Parathyroid adenoma (tissue), 2 donors: ENCODE measurements around the gene TNPO2.

Source experiments
- H2AFZ ChIP-seq: fragments of 300-600 bp; sonication (generic); one replicate; pipeline ENCODE4 v1.7.0; 2017; ENCODE audit warnings: antibody characterized with exemption, mild to moderate bottlenecking
- H3K27ac ChIP-seq: fragments of 300-600 bp; sonication (generic); one replicate; pipeline ENCODE4 v1.7.0; 2017
- H3K27me3 ChIP-seq: fragments of 300-600 bp; sonication (generic); one replicate; pipeline ENCODE4 v1.7.0; 2017; ENCODE audit warnings: low read length; ENCODE audit not compliant: control insufficient read depth, insufficient read depth
- H3K36me3 ChIP-seq: fragments of 300-600 bp; sonication (generic); one replicate; pipeline ENCODE4 v1.7.0; 2017; ENCODE audit warnings: low read length; ENCODE audit not compliant: control insufficient read depth, insufficient read depth
- H3K4me1 ChIP-seq: fragments of 300-600 bp; sonication (generic); one replicate; pipeline ENCODE4 v1.7.0; 2017; ENCODE audit warnings: control low read depth
- H3K4me2 ChIP-seq: fragments of 300-600 bp; sonication (generic); one replicate; pipeline ENCODE4 v1.7.0; 2017; ENCODE audit warnings: low read length
- H3K4me3 ChIP-seq: fragments of 300-600 bp; sonication (generic); one replicate; pipeline ENCODE4 v1.7.0; 2017; ENCODE audit warnings: low read depth, low read length
- H3K79me2 ChIP-seq: fragments of 300-600 bp; sonication (generic); one replicate; pipeline ENCODE4 v1.7.0; 2017; ENCODE audit warnings: control low read depth
- H3K9ac ChIP-seq: fragments of 300-600 bp; sonication (generic); one replicate; pipeline ENCODE4 v1.7.0; 2017; ENCODE audit warnings: mild to moderate bottlenecking
- H3K9me3 ChIP-seq: fragments of 300-600 bp; sonication (generic); one replicate; pipeline ENCODE4 v1.7.0; 2017; ENCODE audit warnings: low read length; ENCODE audit not compliant: control insufficient read depth
- CTCF ChIP-seq: fragments of 300-600 bp; sonication (generic); IDR thresholded peaks from one replicate; pipeline ENCODE4 v1.7.0; 2017; ENCODE audit warnings: antibody characterized with exemption, mild to moderate bottlenecking
- donor health status: primary hyperparathyroidism.

The TNPO2 gene

DNA sequence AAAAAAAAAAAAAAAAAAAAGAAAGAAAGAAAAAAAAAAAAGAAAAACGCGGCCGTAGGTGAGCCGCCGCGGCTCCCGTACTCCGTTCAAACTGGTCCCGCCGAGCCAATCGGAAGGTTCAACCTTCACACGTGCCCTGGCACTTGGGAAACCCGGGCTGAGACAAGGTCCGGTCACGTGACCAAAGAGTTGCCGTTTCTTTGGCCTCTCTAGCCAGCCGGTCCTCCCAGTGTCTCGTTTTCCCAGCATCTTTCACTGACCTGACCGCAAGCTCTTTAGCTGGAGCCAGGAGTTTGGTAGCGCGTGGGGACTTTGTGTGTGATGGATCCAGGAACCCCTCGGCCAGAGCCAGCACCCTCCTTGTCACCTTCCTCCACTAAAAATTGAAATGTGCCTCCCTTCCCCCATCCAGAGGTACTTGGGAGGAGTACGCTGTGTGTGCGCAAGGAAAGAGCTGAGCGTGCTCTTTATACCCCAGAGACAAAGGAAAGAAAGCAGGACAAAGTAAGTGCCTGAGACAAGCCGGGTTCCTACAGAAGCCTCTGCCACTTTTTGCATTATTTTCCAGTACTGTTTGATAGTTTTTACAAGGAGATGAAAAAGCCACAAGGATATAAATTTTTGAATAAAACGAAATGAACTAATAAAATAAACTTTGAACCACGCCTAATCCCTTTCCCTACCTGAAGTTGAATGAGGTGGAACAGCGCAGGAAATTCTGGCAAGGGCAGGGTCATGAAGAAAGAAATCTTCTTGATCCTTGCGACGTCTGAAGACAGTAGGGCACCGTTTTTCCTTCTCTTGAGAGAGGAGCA is 959 bp downstream of the TNPO2 start:
- H3K36me3 ChIP-seq, result no peaks in the 10 kb centered on the region
- peak overlapping the region; percentile 86 for H3K27ac ChIP-seq
- H3K9ac ChIP-seq, result peak overlapping the region; percentile 92
- H2AFZ ChIP-seq, result peak overlapping the region; percentile 99
- no peak for TF ChIP-seq CTCF
- peaks cover 13% of the 10 kb centered on the region for H3K4me1 ChIP-seq
- H3K4me2 ChIP-seq, result peak overlapping the region; percentile 99
- peaks cover 34% of the 10 kb centered on the region for H3K79me2 ChIP-seq
- H3K4me3 ChIP-seq, result peak overlapping the region; percentile 90
- H3K9me3 ChIP-seq, result no peaks in the 10 kb centered on the region
- H3K27me3 ChIP-seq, result no peaks in the 10 kb centered on the region

DNA sequence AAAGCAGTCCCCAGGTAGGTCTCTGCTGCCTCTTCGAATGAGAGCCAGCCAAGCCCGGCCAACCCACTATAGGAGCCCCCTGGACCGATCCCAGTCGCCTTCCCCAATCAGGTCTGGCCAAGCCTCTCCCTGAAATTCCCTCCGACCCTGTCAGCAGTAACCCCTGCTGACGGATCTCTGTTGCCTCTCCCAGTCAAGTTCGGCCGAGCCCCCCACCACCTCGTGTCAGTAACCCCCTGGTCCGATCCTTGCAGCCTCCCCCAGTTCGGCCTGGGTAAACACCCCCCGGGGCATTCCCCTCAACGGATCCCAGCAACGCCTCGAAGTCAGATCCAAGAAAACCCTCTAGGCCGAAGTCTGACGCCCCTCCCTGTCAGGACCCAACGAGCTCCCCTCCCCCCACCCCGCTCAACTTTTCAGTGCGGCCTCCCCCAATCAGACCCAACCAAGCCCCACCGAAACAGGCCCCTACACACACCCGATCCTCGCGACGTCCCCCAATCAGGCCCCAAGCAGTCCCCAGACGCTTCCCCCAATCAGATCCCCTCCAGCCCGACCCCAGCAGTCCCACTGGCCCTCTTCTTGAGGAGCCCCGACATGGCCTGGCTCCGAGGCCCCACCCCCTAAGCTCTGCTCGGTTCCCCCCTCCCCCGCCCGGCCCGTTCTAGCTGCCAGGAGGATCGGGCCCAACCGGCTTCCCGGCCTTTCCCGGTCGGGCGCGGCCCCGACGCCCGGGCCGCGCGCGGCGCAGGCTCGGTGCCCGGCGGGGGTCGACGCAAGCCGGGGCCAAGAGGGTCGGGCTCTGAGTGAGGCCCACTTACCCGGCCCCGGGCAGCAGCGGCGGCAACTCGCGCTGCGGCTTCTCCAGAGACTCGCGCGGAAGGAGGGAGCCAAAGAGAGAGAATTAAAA is 1.8 kb downstream of the TNPO2 start:
- TF ChIP-seq CTCF, result no peak
- peak overlapping the region; percentile 99 for H3K4me2 ChIP-seq

GRCh38 chr19:12720851-12721655 is 2.7 kb downstream of the TNPO2 start:
- H3K4me3 ChIP-seq, result peak overlapping the region; percentile 90
- no peak for TF ChIP-seq CTCF
- peaks cover 46% of the 10 kb centered on the region for H3K79me2 ChIP-seq
- H3K4me1 ChIP-seq, result peaks cover 13% of the 10 kb centered on the region
- peak overlapping the region; percentile 99 for H2AFZ ChIP-seq
- H3K36me3 ChIP-seq, result no peaks in the 10 kb centered on the region
- no peaks in the 10 kb centered on the region for H3K9me3 ChIP-seq
- H3K27ac ChIP-seq, result peak overlapping the region; percentile 86
- H3K27me3 ChIP-seq, result no peaks in the 10 kb centered on the region
- H3K9ac ChIP-seq, result peak overlapping the region; percentile 92
- peak overlapping the region; percentile 99 for H3K4me2 ChIP-seq

More for the DNA sequence above, 1.8 kb downstream of the TNPO2 start:
- Histone ChIP-seq H3K36me3 (no peaks in the 10 kb centered on the region), H3K9me3 (no peaks in the 10 kb centered on the region), H2AFZ (peak overlapping the region; percentile 99), H3K4me1 (peaks cover 13% of the 10 kb centered on the region), H3K79me2 (peaks cover 39% of the 10 kb centered on the region), H3K4me3 (peak overlapping the region; percentile 90), H3K27me3 (no peaks in the 10 kb centered on the region), H3K27ac (peak overlapping the region; percentile 86), H3K9ac (peak overlapping the region; percentile 92)

- no peak overlapping the region for H2AFZ ChIP-seq
- peaks cover 13% of the 10 kb centered on the region for H3K4me1 ChIP-seq
- H3K36me3 ChIP-seq, result no peaks in the 10 kb centered on the region
- no peaks in the 10 kb centered on the region for H3K27me3 ChIP-seq
- H3K4me3 ChIP-seq, result peak overlapping the region; percentile 90
- H3K9ac ChIP-seq, result no peak overlapping the region
- no peaks in the 10 kb centered on the region for H3K9me3 ChIP-seq
- H3K27ac ChIP-seq, result no peak overlapping the region
- H3K4me2 ChIP-seq, result peak overlapping the region; percentile 99
- H3K79me2 ChIP-seq, result peaks cover 53% of the 10 kb centered on the region
- no peak for TF ChIP-seq CTCF
These were observed 3.4 kb downstream of the TNPO2 start for GRCh38 chr19:12720296-12720695.
